ENCODE data around the gene TMTC4.

DNA sequence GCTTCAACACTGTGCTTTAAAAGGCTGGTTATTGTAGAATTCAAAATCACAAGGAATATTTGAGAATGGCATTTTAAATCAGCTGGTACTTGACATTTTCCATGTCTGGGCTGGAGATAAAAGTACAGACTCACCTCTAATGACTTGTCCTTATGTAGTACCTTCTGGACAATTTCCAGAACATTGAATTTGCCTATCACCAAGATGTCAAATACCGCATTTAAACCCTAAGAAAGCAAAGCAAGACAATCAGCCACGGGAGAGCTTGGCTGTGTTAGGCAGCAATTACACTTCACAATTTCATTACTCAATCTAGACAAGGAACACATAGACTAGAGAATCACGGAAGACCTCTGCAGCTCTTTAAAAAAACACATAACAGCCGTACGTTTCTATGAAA, 36.8 kb downstream of the TMTC4 start:
- TF ChIP-seq, protein P1, sequence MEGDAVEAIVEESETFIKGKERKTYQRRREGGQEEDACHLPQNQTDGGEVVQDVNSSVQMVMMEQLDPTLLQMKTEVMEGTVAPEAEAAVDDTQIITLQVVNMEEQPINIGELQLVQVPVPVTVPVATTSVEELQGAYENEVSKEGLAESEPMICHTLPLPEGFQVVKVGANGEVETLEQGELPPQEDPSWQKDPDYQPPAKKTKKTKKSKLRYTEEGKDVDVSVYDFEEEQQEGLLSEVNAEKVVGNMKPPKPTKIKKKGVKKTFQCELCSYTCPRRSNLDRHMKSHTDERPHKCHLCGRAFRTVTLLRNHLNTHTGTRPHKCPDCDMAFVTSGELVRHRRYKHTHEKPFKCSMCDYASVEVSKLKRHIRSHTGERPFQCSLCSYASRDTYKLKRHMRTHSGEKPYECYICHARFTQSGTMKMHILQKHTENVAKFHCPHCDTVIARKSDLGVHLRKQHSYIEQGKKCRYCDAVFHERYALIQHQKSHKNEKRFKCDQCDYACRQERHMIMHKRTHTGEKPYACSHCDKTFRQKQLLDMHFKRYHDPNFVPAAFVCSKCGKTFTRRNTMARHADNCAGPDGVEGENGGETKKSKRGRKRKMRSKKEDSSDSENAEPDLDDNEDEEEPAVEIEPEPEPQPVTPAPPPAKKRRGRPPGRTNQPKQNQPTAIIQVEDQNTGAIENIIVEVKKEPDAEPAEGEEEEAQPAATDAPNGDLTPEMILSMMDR (IDR thresholded peaks at IDR 0.05) = no peak
- no peak for TF ChIP-seq POLR2A (IDR thresholded peaks at IDR 0.05)
